Activated naive CD4-positive, alpha-beta T cell treated with anti-CD3 and anti-CD28 coated beads for 36 hours (primary cell): ENCODE measurements around the gene GNAO1. TPM values are rescaled to one million over a fixed set of nuclear protein-coding genes. Genes with fewer than 3 reads are reported as not detected.

Experiments
- CTCF ChIA-PET: fragments of 350-600 bp; sonication (Branson Sonifier 250); formaldehyde crosslinking; loops from one replicate; lab custom pipeline; 2021; ENCODE audit warnings: antibody characterized with exemption; lab: Charles Lee
- DNase-seq: peaks from one replicate; pipeline ENCODE4 v3.0.0-alpha.2; 2020
- H3K27ac Mint-ChIP-seq: one replicate; pipeline ENCODE4 v1.8.0; 2021; ENCODE audit warnings: mild to moderate bottlenecking, mixed read lengths
- H3K27me3 Mint-ChIP-seq: one replicate; pipeline ENCODE4 v1.8.0; 2021; ENCODE audit warnings: low read depth, mixed read lengths
- H3K36me3 Mint-ChIP-seq: one replicate; pipeline ENCODE4 v1.8.0; 2021; ENCODE audit warnings: low read depth, mixed read lengths
- H3K4me1 Mint-ChIP-seq: one replicate; pipeline ENCODE4 v1.8.0; 2021; ENCODE audit warnings: low read depth, mixed read lengths
- H3K4me3 Mint-ChIP-seq: one replicate; pipeline ENCODE4 v1.8.0; 2021; ENCODE audit warnings: mild to moderate bottlenecking, moderate library complexity, mixed read lengths
- H3K9me3 Mint-ChIP-seq: one replicate; pipeline ENCODE4 v1.8.0; 2021; ENCODE audit warnings: mixed read lengths
- intact Hi-C: fragments of 100-400 bp; cut with micrococcal nuclease; formaldehyde crosslinking; loops from one replicate; pipeline ENCODE4 v1.15.1; 2023
- total RNA-seq, 2 experiments: library from RNA; stranded (reverse); gene quantifications; one replicate each; pipeline ENCODE4 v1.2.3, GENCODE V29; 2021

Gene GNAO1
- total RNA-seq, 2 experiments from 2014 or later: 0.25 to 0.50 TPM

GRCh38 chr16:56199164-56199563 lies 7.9 kb downstream of the GNAO1 start:
- Mint-ChIP-seq H3K9me3 (no peaks in the 10 kb centered on the region), H3K36me3 (no peaks in the 10 kb centered on the region), H3K4me1 (peaks cover 35% of the 10 kb centered on the region), H3K27ac (peak overlapping the region; percentile 15), H3K4me3 (no peak overlapping the region), H3K27me3 (peaks cover 25% of the 10 kb centered on the region)
- CTCF ChIA-PET: interaction anchor here (1.0 kb wide), 2 partner anchors 253 to 734 kb away, joined by 3 to 5 read pairs; no protein-coding TSS in a partner anchor
- DNase-seq: peak; percentile 56
- intact Hi-C loops: loop anchor here (1.0 to 10.0 kb wide), 8 partner anchors 80 to 1272 kb away; partner anchors contain the start of genes AMFR, NUDT21, NUP93 and OGFOD1

- intact Hi-C loops: no loop called here
- Mint-ChIP-seq H3K36me3 (no peaks in the 10 kb centered on the region), H3K9me3 (no peaks in the 10 kb centered on the region), H3K27ac (no peak overlapping the region), H3K4me3 (no peak overlapping the region), H3K27me3 (peaks cover 15% of the 10 kb centered on the region), H3K4me1 (peaks cover 31% of the 10 kb centered on the region)
- no peak for DNase-seq
- CTCF ChIA-PET: no interaction called here
Observed at GRCh38 chr16:56201030-56201429, 9.7 kb downstream of the GNAO1 start.

GRCh38 chr16:56202036-56202435 lies 10.7 kb downstream of the GNAO1 start:
- peak; percentile 49 for DNase-seq
- Mint-ChIP-seq H3K27ac (no peak overlapping the region), H3K4me1 (peaks cover 31% of the 10 kb centered on the region), H3K9me3 (no peaks in the 10 kb centered on the region), H3K4me3 (no peak overlapping the region), H3K36me3 (no peaks in the 10 kb centered on the region), H3K27me3 (peaks cover 9% of the 10 kb centered on the region)
- CTCF ChIA-PET: interaction anchor here (0.6 to 3.2 kb wide), 5 partner anchors 12 to 279 kb away, joined by 3 to 27 read pairs (median 6); no protein-coding TSS in a partner anchor
- intact Hi-C loops: no loop called here

- Mint-ChIP-seq H3K4me1 (peaks cover 21% of the 10 kb centered on the region), H3K27ac (no peak overlapping the region), H3K4me3 (no peak overlapping the region), H3K27me3 (peaks cover 5% of the 10 kb centered on the region), H3K36me3 (no peaks in the 10 kb centered on the region), H3K9me3 (no peaks in the 10 kb centered on the region)
- intact Hi-C loops: loop anchor here (1.0 kb wide), 5 partner anchors 10 to 738 kb away; no protein-coding TSS in a partner anchor
- CTCF ChIA-PET: interaction anchor here (0.6 to 3.2 kb wide), 11 partner anchors 13 to 450 kb away, joined by 3 to 27 read pairs (median 4); no protein-coding TSS in a partner anchor
- peak; percentile 75 for DNase-seq
Observed at GRCh38 chr16:56203052-56203451, 11.8 kb downstream of the GNAO1 start.

- H3K36me3 Mint-ChIP-seq: no peaks in the 10 kb centered on the region
- H3K4me3 Mint-ChIP-seq: no peak overlapping the region
- H3K4me1 Mint-ChIP-seq: peaks cover 3% of the 10 kb centered on the region
- no peaks in the 10 kb centered on the region for H3K9me3 Mint-ChIP-seq
- H3K27ac Mint-ChIP-seq: no peak overlapping the region
- intact Hi-C loops: no loop called here
- CTCF ChIA-PET: interaction anchor here (0.8 to 3.2 kb wide), 3 partner anchors 80 to 260 kb away, joined by 3 to 27 read pairs (median 3); no protein-coding TSS in a partner anchor
- no peak for DNase-seq
- peaks cover 8% of the 10 kb centered on the region for H3K27me3 Mint-ChIP-seq
Observed at GRCh38 chr16:56204816-56205215, 13.5 kb downstream of the GNAO1 start.

GRCh38 chr16:56206951-56207350 lies 15.7 kb downstream of the GNAO1 start:
- H3K9me3 Mint-ChIP-seq: no peaks in the 10 kb centered on the region
- H3K36me3 Mint-ChIP-seq: no peaks in the 10 kb centered on the region
- no peak overlapping the region for H3K27ac Mint-ChIP-seq
- intact Hi-C loops: no loop called here
- DNase-seq: no peak
- CTCF ChIA-PET: interaction anchor here (0.6 to 1.5 kb wide), 3 partner anchors 15 to 261 kb away, joined by 3 to 4 read pairs (median 4); no protein-coding TSS in a partner anchor
- H3K4me3 Mint-ChIP-seq: no peak overlapping the region
- H3K4me1 Mint-ChIP-seq: no peaks in the 10 kb centered on the region
- H3K27me3 Mint-ChIP-seq: peaks cover 12% of the 10 kb centered on the region

- Mint-ChIP-seq H3K27me3 (peaks cover 16% of the 10 kb centered on the region), H3K27ac (no peak overlapping the region), H3K4me1 (no peaks in the 10 kb centered on the region), H3K9me3 (no peaks in the 10 kb centered on the region), H3K36me3 (no peaks in the 10 kb centered on the region), H3K4me3 (no peak overlapping the region)
- no peak for DNase-seq
- CTCF ChIA-PET: interaction anchor here (1.2 to 1.5 kb wide), 2 partner anchors 82 to 262 kb away, joined by 4 read pairs; no protein-coding TSS in a partner anchor
- intact Hi-C loops: no loop called here
Observed at GRCh38 chr16:56207421-56207820, 16.1 kb downstream of the GNAO1 start.

GRCh38 chr16:56211435-56211981 lies 20.2 kb downstream of the GNAO1 start:
- DNase-seq: no peak
- CTCF ChIA-PET: no interaction called here
- Mint-ChIP-seq H3K27me3 (peaks cover 18% of the 10 kb centered on the region), H3K27ac (no peak overlapping the region), H3K4me1 (no peaks in the 10 kb centered on the region), H3K36me3 (no peaks in the 10 kb centered on the region), H3K4me3 (no peak overlapping the region), H3K9me3 (no peaks in the 10 kb centered on the region)
- intact Hi-C loops: no loop called here

- H3K27me3 Mint-ChIP-seq: peaks cover 18% of the 10 kb centered on the region
- CTCF ChIA-PET: no interaction called here
- intact Hi-C loops: no loop called here
- no peaks in the 10 kb centered on the region for H3K36me3 Mint-ChIP-seq
- H3K4me3 Mint-ChIP-seq: no peak overlapping the region
- no peak for DNase-seq
- no peak overlapping the region for H3K27ac Mint-ChIP-seq
- no peaks in the 10 kb centered on the region for H3K9me3 Mint-ChIP-seq
- no peaks in the 10 kb centered on the region for H3K4me1 Mint-ChIP-seq
Observed at GRCh38 chr16:56212144-56212543, 20.9 kb downstream of the GNAO1 start.

GRCh38 chr16:56221995-56222394 lies 30.7 kb downstream of the GNAO1 start:
- H3K4me3 Mint-ChIP-seq: no peak overlapping the region
- intact Hi-C loops: no loop called here
- no peaks in the 10 kb centered on the region for H3K36me3 Mint-ChIP-seq
- H3K9me3 Mint-ChIP-seq: no peaks in the 10 kb centered on the region
- no peak for DNase-seq
- no peaks in the 10 kb centered on the region for H3K27me3 Mint-ChIP-seq
- H3K4me1 Mint-ChIP-seq: peaks cover 10% of the 10 kb centered on the region
- H3K27ac Mint-ChIP-seq: no peak overlapping the region
- CTCF ChIA-PET: interaction anchor here (0.6 kb wide), 1 partner anchor 15 kb away, joined by 3 read pairs; no protein-coding TSS in a partner anchor

GRCh38 chr16:56222474-56222997 lies 31.2 kb downstream of the GNAO1 start:
- Mint-ChIP-seq H3K27me3 (no peaks in the 10 kb centered on the region), H3K27ac (no peak overlapping the region), H3K36me3 (no peaks in the 10 kb centered on the region), H3K4me1 (peaks cover 15% of the 10 kb centered on the region), H3K9me3 (no peaks in the 10 kb centered on the region), H3K4me3 (no peak overlapping the region)
- CTCF ChIA-PET: no interaction called here
- intact Hi-C loops: no loop called here
- DNase-seq: no peak

- Mint-ChIP-seq H3K4me3 (no peak overlapping the region), H3K27ac (no peak overlapping the region), H3K4me1 (peaks cover 17% of the 10 kb centered on the region), H3K27me3 (no peaks in the 10 kb centered on the region), H3K9me3 (no peaks in the 10 kb centered on the region), H3K36me3 (no peaks in the 10 kb centered on the region)
- DNase-seq: no peak
- intact Hi-C loops: no loop called here
- CTCF ChIA-PET: interaction anchor here (1.4 kb wide), 1 partner anchor 93 kb away, joined by 3 read pairs; no protein-coding TSS in a partner anchor
Observed at GRCh38 chr16:56225017-56225742, 33.9 kb downstream of the GNAO1 start.
